ENCODE data around the gene PRDM4. TPM values are rescaled to one million over a fixed set of nuclear protein-coding genes. Genes with fewer than 3 reads are reported as not detected.

PRDM4 gene
- polyA plus RNA-seq, 1 of the 3 experiments (the other 2 are of a cell fraction), result 22.1 TPM

DNA sequence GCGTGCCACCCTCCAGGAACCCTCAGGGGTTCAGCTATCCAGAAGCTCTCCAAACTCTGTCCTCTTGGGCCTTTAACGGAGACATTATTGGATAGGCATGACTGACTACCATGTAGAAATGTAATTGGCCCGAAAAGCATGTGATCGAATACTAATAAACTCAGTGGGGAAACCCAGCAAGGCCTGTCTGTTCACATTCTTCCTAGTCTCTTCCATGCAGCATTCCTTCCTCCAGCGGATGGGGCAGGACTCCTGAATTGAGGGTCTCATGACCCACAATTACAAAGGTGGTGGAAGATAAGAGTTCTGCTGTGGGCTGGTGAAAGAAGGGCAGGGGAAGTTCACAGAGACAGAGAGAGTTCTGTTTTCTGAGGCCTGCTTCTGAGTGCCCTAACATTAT lies 6.5 kb upstream of the PRDM4 start (continued):
- TF ChIP-seq POLR2AphosphoS5 (IDR thresholded peaks at IDR 0.05; ENCODE audit: low read depth, low read length) (no peak), ZBTB33 (IDR thresholded peaks at IDR 0.05; ENCODE audit: borderline replicate concordance, low read depth) (no peak)

DNA sequence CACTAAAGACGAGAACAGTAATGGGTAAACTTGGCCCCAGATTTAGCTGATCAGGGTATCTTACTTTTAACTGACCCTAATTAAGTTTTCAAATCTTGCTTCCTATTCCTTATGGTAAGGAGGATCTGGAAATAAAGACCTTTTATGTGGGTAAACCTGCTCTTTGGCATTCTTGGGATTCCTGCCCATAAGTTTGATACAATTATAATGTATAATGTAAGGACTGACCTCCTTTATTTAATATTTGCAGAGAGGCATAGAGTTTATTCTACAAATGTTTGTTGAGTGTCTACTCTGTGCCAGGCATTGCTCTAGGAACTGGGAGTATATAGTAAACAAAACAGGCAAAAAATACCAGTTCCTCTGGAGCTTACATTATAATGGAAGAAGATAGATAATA lies 4.4 kb upstream of the PRDM4 start:
- Histone ChIP-seq H3K4me1 (ENCODE audit: control insufficient read depth in 1 of 2, insufficient read depth in 2 of 2, low read depth in 1 of 2, low read length in 1 of 2) (peaks cover 0 to 6% of the 10 kb centered on the region in 2 experiments; a peak in 1 of 4 replicates), H3K9ac (no peak overlapping the region), H3K9me2 (no peaks in the 10 kb centered on the region), H3K36me3 (replicated peaks in 1 of 2; ENCODE audit: control insufficient read depth in 1 of 2, insufficient read depth in 2 of 2, low read length in 1 of 2) (no peaks in the 10 kb centered on the region), H2AFZ (ENCODE audit: low read depth) (no peak overlapping the region), H3F3A (replicated peaks; ENCODE audit: insufficient read depth) (no peaks in the 10 kb centered on the region), H3K9me3 (no peaks in the 10 kb centered on the region), H3K4me3 (ENCODE audit: low read depth in 2 of 2, low read length in 1 of 2) (no peak overlapping the region), H3K27ac (ENCODE audit: low read depth in 2 of 2, low read length in 1 of 2) (no peak overlapping the region), H3K79me2 (ENCODE audit: insufficient read depth) (peaks cover 3% of the 10 kb centered on the region), H3K4me2 (no peak overlapping the region), H3K27me3 (ENCODE audit: insufficient read depth) (no peaks in the 10 kb centered on the region), H4K20me1 (ENCODE audit: insufficient read depth) (no peaks in the 10 kb centered on the region)
- CTCF ChIA-PET, result interaction anchor here (1.6 kb wide), 1 partner anchor 9 kb away, joined by 4 read pairs; the partner anchor contains the start of gene ASCL4
- 24% methylated on average over 1 of the region's 1 CpG for WGBS (ENCODE audit: low lambda C conversion rate)
- no peak for TF ChIP-seq FOSL2 (IDR thresholded peaks at IDR 0.05; ENCODE audit: borderline replicate concordance, low read depth)
- TF ChIP-seq NFIC (IDR thresholded peaks at IDR 0.05; ENCODE audit: borderline replicate concordance), result no peak
- no peak for TF ChIP-seq TAF1 (IDR thresholded peaks at IDR 0.05; ENCODE audit: borderline replicate concordance, low read depth, low read length)
- TF ChIP-seq JUND (IDR thresholded peaks at IDR 0.05), result no peak
- TF ChIP-seq CHD2 (IDR thresholded peaks at IDR 0.05; ENCODE audit: low read length, partially characterized antibody), result no peak
- no peak for TF ChIP-seq RXRA (IDR thresholded peaks at IDR 0.05; ENCODE audit: borderline replicate concordance, low read depth)
- no peak for TF ChIP-seq CTCF (IDR thresholded peaks at IDR 0.05)
- TF ChIP-seq REST (IDR thresholded peaks at IDR 0.05; ENCODE audit: low read depth, low read length), result no peak
- no peak for TF ChIP-seq MAX (IDR thresholded peaks at IDR 0.05; ENCODE audit: low read depth)
- TF ChIP-seq MEF2A (IDR thresholded peaks at IDR 0.05; ENCODE audit: borderline replicate concordance, low read depth), result no peak
- TF ChIP-seq YY1 (IDR thresholded peaks at IDR 0.05; ENCODE audit: low read depth), result no peak
- TF ChIP-seq FOXM1 (IDR thresholded peaks at IDR 0.05; ENCODE audit: low read depth), result no peak
- no peak for TF ChIP-seq NRF1 (IDR thresholded peaks at IDR 0.05; ENCODE audit: low read depth, low read length)
- TF ChIP-seq TCF12 (IDR thresholded peaks at IDR 0.05), result no peak
- no peak for TF ChIP-seq RAD21 (IDR thresholded peaks at IDR 0.05; ENCODE audit: low read length)
- TF ChIP-seq ZBTB33 (IDR thresholded peaks at IDR 0.05; ENCODE audit: borderline replicate concordance, low read depth), result no peak
- POLR2A ChIA-PET, result no interaction called here
- DNase-seq, result no peak
